Loucy (cell line): ENCODE data around the gene SHFL.

Experiments
- CTCF ChIP-seq: fragments of 200-600 bp; sonication (generic); conservative IDR thresholded peaks from 2 replicates; pipeline ENCODE4 v1.5.1; 2014; ENCODE audit warnings: mild to moderate bottlenecking, antibody characterized with exemption, low read length
- EZH2phosphoT487 ChIP-seq: fragments of 200-600 bp; IDR thresholded peaks from 2 replicates; pipeline ENCODE4 v1.6.1; 2018; ENCODE audit warnings: antibody characterized with exemption, mild to moderate bottlenecking, moderate library complexity, borderline replicate concordance

DNA sequence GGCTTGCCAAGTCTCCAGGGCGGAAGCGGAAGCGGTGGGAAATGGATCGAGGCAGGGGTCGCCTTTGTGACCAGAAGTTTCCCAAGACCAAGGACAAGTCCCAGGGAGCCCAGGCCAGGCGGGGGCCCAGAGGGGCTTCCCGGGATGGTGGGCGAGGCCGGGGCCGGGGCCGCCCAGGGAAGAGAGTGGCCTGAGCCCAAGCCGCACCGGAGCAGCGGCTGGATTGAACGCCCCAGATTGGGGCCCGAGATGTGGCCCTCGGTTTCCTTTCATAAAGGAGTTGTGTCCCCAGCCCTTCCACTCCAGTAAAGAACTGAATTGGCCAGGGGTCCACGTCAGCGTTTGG is 24.8 kb downstream of the SHFL start:
- TF ChIP-seq CTCF = no peak
- no peak for TF ChIP-seq EZH2phosphoT487
